Glutamatergic neuron (in vitro differentiated cells): Measurements from ENCODE around the gene CLEC4C. TPM values are rescaled to one million over a fixed set of nuclear protein-coding genes. Genes with fewer than 3 reads are reported as not detected.

ENCODE experiments used
- DNase-seq: peaks from one replicate; pipeline ENCODE4 v3.0.0; 2022
- H3K27ac Mint-ChIP-seq: one replicate; pipeline ENCODE4 v1.8.0; 2020; ENCODE audit warnings: mild to moderate bottlenecking, mixed read lengths, inconsistent platforms; ENCODE audit not compliant: unreplicated experiment
- H3K27me3 Mint-ChIP-seq: one replicate; pipeline ENCODE4 v1.8.0; 2020; ENCODE audit warnings: mild to moderate bottlenecking, moderate library complexity, mixed read lengths, inconsistent platforms; ENCODE audit not compliant: unreplicated experiment
- H3K36me3 Mint-ChIP-seq: one replicate; pipeline ENCODE4 v1.8.0; 2020; ENCODE audit warnings: mild to moderate bottlenecking, mixed read lengths, inconsistent platforms; ENCODE audit not compliant: unreplicated experiment
- H3K4me1 Mint-ChIP-seq: one replicate; pipeline ENCODE4 v1.8.0; 2020; ENCODE audit warnings: mild to moderate bottlenecking, low read depth, mixed read lengths, inconsistent platforms; ENCODE audit not compliant: unreplicated experiment
- H3K4me3 Mint-ChIP-seq: one replicate; pipeline ENCODE4 v1.8.0; 2020; ENCODE audit warnings: mild to moderate bottlenecking, mixed read lengths, inconsistent platforms; ENCODE audit not compliant: unreplicated experiment
- H3K9me3 Mint-ChIP-seq: one replicate; pipeline ENCODE4 v1.8.0; 2020; ENCODE audit warnings: mild to moderate bottlenecking, moderate library complexity, mixed read lengths, inconsistent platforms; ENCODE audit not compliant: unreplicated experiment
- total RNA-seq: library from RNA; stranded (reverse); fragmentation: NEBNext Ultra II Directional; extraction: Animal tissue kit (Norgen Biotek cat#: 25700); gene quantifications from one replicate; pipeline ENCODE4 v1.2.1, GENCODE V29; 2021; ENCODE audit not compliant: unreplicated experiment
- TF ChIP-seq, protein P1 (sequence below): fragments of 200-600 bp; sonication (generic); IDR thresholded peaks from one replicate; pipeline ENCODE4 v1.5.0; 2021; ENCODE audit not compliant: partially characterized antibody, unreplicated experiment

CLEC4C gene
- total RNA-seq, 1 donor from 2014 or later, result not detected

DNA sequence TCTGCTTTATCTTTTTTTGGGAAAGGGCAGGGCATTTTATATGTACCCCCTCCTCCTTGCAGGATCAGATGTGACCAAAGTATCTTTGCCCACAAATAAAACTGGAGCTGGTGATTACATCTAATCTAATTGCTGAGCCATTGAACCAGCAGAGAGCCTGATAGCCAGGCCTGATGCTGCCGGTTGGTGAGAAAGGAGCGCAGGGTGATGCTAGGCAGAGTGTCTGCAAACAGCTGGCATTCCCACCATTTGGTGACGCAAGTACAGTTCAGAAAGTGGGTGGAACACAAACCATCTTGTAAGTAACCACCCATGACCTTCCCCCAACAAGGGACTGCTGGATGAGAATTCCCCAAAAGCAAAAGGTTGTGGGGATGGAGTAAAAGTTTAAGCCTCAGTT, 23.2 kb downstream of the CLEC4C start:
- Mint-ChIP-seq H3K4me3 (no peak overlapping the region), H3K27me3 (no peaks in the 10 kb centered on the region)

DNA sequence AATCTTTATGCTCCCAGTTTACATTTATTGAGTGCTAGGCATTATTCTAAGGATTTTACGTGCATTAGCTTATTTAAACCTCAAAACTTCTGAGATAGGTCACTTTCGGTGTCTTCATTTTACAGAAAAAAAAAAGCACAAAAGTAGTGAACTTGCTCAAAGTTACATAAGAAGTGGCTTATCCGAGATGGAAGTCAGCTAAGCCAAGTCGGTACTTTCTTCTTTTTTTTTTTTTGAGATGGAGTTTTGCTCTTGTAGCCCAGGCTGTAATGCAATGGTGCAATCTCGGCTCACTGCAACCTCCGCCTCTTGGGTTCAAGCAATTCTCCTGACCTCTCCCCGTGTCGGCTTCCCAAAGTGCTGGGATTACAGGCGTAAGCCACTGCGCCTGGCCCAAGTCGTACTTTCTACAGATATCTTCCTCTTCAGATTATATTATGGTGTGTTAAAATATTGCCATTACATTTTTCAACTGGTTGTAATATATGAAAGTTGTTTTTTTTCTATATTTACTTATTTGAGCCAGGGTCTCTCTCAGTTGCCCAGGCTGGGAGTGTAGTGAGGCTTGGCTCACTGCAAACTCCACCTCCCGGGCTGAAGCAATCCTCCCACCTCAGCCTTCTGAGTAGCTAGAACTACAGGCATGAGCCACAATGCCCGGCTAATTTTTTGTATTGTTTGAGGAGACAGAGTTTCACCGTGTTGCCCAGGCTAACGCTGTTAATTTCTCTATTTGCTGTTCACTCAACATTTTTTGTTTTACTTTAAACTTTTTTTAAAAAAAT, 27.0 kb downstream of the CLEC4C start:
- no peak for DNase-seq
- no peak overlapping the region for H3K27ac Mint-ChIP-seq
- TF ChIP-seq, protein P1, sequence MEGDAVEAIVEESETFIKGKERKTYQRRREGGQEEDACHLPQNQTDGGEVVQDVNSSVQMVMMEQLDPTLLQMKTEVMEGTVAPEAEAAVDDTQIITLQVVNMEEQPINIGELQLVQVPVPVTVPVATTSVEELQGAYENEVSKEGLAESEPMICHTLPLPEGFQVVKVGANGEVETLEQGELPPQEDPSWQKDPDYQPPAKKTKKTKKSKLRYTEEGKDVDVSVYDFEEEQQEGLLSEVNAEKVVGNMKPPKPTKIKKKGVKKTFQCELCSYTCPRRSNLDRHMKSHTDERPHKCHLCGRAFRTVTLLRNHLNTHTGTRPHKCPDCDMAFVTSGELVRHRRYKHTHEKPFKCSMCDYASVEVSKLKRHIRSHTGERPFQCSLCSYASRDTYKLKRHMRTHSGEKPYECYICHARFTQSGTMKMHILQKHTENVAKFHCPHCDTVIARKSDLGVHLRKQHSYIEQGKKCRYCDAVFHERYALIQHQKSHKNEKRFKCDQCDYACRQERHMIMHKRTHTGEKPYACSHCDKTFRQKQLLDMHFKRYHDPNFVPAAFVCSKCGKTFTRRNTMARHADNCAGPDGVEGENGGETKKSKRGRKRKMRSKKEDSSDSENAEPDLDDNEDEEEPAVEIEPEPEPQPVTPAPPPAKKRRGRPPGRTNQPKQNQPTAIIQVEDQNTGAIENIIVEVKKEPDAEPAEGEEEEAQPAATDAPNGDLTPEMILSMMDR, result no peak
- no peaks in the 10 kb centered on the region for H3K9me3 Mint-ChIP-seq
- no peak overlapping the region for H3K4me3 Mint-ChIP-seq
- H3K36me3 Mint-ChIP-seq, result no peaks in the 10 kb centered on the region
- no peaks in the 10 kb centered on the region for H3K27me3 Mint-ChIP-seq
- no peaks in the 10 kb centered on the region for H3K4me1 Mint-ChIP-seq

More for the DNA sequence above, 23.2 kb downstream of the CLEC4C start:
- no peak for DNase-seq
- H3K36me3 Mint-ChIP-seq, result no peaks in the 10 kb centered on the region
- TF ChIP-seq, protein P1, result no peak
- no peaks in the 10 kb centered on the region for H3K9me3 Mint-ChIP-seq
- H3K4me1 Mint-ChIP-seq, result no peaks in the 10 kb centered on the region
- H3K27ac Mint-ChIP-seq, result no peak overlapping the region

DNA sequence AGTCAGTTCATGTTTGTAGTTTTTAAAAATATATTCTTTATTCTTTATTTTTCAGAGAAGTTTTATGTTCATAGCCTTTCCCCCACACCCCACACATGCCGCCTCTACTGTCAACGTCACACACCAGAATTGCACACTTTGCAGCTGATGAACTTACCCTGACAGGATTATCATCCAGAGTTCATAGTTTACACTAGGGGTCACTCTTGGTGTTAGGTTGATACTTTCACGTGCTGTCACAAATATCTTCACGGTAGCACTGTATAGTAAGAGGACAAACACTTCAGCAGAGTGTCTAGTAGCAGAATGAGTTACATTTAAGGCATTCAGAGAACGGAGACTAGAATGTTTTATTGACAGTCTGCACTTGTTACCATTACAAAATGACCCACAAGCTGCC, 30.8 kb downstream of the CLEC4C start:
- TF ChIP-seq, protein P1, result no peak
- Mint-ChIP-seq H3K27ac (no peak overlapping the region), H3K36me3 (peaks cover 6% of the 10 kb centered on the region), H3K9me3 (no peaks in the 10 kb centered on the region), H3K4me1 (no peaks in the 10 kb centered on the region), H3K4me3 (no peak overlapping the region), H3K27me3 (no peaks in the 10 kb centered on the region)
- no peak for DNase-seq

DNA sequence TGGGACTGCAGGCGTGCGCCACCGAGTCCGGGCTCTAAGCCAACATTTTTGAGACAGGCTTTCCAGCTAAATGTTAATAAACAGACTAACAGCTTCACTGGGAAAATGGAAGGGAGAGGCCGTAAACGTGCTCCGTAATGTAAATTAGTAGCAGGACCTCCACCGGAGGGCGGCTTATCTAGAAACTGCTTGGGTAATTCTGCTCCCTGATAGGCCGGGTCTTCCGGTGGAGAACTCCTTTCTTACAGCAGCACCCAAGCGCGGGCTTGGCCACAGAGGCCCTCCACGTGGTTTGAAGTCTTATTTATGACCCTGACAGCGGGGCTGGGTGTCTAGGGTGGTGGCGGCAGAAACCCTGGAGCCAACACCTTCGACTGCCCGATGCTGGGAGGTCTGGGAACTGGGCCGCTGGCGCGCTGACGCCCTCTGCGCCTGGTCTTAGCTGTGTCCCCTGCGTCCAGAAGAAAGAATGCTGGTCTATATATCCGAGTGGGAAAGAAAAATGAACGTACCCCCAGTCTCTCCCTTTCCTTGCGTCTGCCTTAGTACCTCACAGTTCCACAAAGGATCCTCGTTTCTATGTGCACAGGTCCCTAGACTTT, 34.2 kb downstream of the CLEC4C start:
- Mint-ChIP-seq H3K36me3 (peaks cover 6% of the 10 kb centered on the region), H3K9me3 (no peaks in the 10 kb centered on the region), H3K27me3 (no peaks in the 10 kb centered on the region), H3K4me3 (no peak overlapping the region), H3K4me1 (no peaks in the 10 kb centered on the region), H3K27ac (no peak overlapping the region)
- no peak for DNase-seq
- TF ChIP-seq, protein P1, result no peak

DNA sequence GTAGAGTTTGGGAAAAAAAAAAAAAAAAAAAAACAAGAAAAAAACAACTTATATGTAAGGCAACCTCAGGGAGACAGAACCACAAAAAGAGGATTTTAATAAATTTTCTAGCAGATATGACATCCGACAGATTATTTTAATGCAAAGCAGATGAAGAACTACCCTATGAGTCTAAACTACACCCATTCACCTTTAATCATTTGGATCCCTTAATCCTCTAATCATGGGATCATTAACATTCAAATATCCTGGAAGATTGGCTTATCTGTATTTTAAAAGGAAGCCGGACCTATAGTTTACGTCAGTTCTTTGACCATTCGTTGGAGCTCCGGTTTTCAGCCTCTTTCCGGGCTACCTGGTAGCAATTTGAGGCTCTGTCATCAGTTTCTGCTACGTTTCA, 36.0 kb downstream of the CLEC4C start, which contains the start of gene DPPA3:
TSS of gene DPPA3 (plus strand) at position 301 of the 400 bp plus-strand sequence. CDS start 138 bp downstream, outside the sequence.
- Mint-ChIP-seq H3K9me3 (no peaks in the 10 kb centered on the region), H3K27ac (no peak within 1 kb of the TSS), H3K4me1 (no peaks in the 10 kb centered on the region), H3K27me3 (no peaks in the 10 kb centered on the region), H3K4me3 (no peak within 1 kb of the TSS), H3K36me3 (peaks cover 6% of the 10 kb centered on the region)
- TF ChIP-seq, protein P1, result no peak
- DNase-seq, result no peak
